Ureter (tissue), 1 donor: ENCODE data around the gene LY6G5B. TPM values are rescaled to one million over a fixed set of nuclear protein-coding genes. Genes with fewer than 3 reads are reported as not detected.
A peak's percentile ranks its signal among the peaks of the same experiment; 100 is the strongest.

ENCODE experiments used
- DNase-seq: peaks from one replicate; pipeline ENCODE4 v3.0.0-alpha.2; 2020; ENCODE audit warnings: low spot score
- total RNA-seq: library from RNA; stranded (reverse); gene quantifications from one replicate; pipeline ENCODE4 v1.2.4, GENCODE V29; 2023
- donor health status: DM: yes; HTN: yes; CAD: no.

The LY6G5B gene, protein sequence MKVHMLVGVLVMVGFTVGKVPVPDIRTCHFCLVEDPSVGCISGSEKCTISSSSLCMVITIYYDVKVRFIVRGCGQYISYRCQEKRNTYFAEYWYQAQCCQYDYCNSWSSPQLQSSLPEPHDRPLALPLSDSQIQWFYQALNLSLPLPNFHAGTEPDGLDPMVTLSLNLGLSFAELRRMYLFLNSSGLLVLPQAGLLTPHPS
- 20.6 TPM for total RNA-seq

DNA sequence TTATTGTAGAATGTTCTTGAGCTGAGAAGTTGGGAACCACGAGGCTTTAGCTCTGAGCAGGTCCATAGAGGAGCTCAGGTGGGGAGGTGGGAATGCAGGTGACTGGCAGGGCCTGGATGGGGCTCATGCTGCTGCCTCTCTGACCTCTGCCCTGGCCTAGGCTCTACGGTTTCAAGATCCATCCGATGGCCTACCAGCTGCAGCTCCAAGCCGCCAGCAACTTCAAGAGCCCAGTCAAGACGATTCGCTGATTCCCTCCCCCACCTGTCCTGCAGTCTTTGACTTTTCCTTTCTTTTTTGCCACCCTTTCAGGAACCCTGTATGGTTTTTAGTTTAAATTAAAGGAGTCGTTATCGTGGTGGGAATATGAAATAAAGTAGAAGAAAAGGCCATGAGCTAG lies at the start of gene LY6G5B:
Gene LY6G5B (plus strand): TSS at position 301 of the 400 bp plus-strand sequence. CDS start 975 bp downstream, outside the sequence.
- no peak for DNase-seq

DNA sequence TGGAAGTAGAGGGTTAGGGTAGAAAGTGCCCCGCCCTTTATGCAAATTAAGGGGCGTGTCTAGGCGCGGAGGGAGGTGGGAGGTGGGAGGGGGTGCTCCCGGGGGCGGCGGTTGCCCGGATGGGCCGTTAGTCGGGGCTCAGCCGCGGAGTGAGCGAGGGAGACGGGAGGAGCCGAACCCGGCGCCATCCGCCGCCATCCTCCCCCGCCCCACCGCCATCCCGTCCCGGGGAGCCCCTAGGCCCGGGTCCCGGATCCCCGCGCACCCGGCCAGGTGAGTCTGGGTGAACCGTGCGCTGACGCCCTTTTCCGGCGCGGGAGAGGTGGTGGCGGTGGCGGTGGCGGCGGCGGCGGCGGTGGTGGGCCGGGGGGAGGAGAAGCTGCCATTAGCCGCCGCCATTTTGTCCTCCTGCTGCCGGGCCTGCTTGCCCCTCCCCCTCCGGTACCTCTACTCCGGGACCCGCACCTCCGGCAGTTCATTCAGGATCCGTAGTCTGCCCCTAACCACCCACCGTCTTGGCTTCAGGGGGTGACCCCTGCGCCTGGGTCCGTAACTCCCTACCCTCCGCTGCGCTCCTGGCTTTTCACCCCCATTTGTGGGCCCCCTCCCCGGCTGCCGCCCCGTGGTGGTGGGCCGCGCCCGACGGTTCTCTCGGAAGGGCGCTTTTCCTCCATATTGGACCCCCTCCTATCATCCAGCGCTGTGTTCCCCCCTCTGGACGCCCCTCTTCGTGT lies 49.0 kb upstream of the LY6G5B start, which contains the start of gene PRRC2A:
Gene PRRC2A (plus strand): TSS at position 130 of the 734 bp plus-strand sequence. CDS start 2,075 bp downstream, outside the sequence.
- no peak for DNase-seq

GRCh38 chr6:31621320-31621939 lies 48.3 kb upstream of the LY6G5B start:
- no peak for DNase-seq

DNA sequence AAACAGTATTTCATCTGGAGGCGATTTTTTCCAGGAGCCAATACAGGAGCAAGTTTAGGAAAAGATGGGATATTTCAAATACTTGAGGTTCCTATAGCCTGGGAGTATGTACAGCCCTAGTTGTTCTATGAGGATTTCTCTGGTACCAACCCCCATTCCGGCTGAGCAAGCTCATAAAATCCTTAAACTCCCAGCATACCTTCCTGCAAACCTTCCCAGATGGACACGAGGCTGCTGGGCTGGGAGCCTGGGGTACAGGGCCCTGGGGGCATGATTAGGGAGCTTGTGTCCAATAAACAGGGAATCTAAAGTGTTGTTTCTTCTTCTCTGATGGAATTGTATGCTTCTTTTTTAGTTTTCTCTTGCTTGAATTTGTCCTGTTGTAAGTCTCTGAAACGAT lies 47.8 kb upstream of the LY6G5B start:
- no peak for DNase-seq

DNA sequence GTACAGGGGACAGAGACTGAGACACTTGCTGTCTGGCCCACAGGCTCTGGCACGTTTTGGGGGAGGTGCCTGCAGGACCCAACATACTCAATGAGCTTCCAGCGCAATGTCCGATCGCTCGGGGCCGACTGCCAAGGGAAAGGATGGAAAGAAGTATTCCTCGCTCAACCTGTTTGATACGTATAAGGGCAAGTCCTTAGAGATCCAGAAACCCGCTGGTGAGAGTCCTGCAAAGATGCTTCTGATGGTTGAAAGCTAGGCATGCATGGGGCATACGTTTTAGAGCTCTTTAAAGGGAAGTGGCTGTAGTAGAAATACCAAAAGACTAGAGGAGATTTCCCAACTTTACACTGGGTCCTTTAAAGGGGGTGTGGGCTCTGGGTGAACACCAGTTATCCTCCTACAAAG lies 47.1 kb upstream of the LY6G5B start:
- DNase-seq: peak; percentile 77

GRCh38 chr6:31624070-31624469 lies 45.7 kb upstream of the LY6G5B start:
- no peak for DNase-seq

DNA sequence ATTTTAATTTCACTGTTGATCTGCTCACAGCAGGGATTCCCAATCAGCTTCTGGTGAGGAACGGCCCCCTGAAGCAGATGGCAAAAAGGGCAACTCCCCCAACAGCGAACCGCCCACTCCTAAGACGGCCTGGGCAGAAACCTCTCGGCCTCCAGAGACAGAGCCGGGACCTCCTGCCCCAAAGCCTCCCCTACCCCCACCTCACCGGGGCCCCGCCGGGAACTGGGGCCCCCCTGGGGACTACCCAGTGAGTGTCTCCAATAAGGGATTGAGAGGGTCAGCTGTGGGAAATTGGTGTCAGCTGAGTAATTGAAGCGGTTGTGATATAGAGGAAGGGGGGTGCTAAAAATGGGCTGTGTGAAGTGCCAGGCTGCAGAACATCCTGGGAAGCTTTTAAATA lies 42.8 kb upstream of the LY6G5B start:
- DNase-seq: no peak

DNA sequence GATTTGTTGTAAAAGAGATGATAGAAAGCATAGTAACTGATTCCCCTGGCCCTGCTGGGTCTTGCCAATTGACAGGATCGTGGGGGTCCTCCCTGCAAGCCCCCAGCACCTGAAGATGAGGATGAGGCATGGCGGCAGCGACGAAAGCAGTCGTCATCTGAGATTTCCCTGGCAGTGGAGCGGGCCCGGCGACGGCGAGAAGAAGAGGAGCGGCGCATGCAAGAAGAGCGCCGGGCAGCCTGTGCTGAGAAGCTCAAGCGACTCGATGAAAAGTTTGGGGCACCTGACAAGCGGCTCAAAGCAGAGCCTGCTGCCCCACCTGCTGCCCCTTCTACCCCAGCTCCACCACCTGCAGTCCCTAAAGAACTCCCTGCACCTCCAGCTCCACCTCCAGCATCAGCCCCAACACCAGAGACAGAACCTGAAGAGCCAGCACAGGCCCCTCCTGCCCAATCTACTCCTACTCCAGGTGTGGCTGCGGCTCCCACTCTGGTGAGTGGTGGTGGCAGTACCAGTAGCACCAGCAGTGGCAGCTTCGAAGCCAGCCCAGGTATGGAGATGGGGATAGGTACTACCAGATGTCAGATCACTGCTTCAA lies 42.0 kb upstream of the LY6G5B start:
- DNase-seq: no peak

GRCh38 chr6:31629014-31629413 lies 40.8 kb upstream of the LY6G5B start:
- DNase-seq: no peak

DNA sequence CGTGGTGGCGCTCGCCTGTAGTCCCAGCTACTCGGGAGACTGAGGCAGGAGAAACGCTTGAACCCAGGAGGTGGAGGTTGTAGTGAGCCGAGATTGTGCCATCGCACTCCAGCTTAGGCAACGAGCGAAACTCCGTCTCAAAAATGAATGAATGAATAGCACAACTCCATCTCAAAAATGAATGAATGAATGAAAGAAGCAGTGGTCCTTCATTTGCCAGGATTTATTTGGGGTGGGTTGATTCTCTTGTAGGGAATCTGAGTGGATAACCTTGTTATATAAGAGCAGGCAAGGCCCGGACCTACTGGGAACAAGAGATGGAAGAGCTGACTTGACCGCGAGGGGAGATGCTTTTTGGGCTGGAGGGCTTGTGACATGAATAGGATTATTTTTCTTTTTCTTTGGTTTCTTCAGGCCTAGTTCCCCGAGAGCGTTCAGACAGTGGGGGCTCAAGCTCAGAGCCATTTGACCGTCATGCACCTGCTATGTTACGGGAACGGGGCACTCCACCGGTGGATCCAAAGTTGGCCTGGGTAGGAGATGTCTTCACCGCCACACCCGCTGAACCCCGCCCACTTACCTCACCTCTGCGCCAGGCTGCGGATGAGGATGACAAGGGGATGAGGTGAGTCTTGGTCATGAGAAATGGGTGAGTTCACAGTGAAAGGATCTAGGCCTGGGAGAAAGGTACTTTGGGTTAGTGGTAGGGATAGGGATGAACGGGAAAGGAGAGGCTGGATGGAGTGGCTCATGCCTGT lies 39.4 kb upstream of the LY6G5B start:
- no peak for DNase-seq

GRCh38 chr6:31631209-31631608 lies 38.6 kb upstream of the LY6G5B start:
- DNase-seq: no peak

GRCh38 chr6:31631681-31632278 lies 38.0 kb upstream of the LY6G5B start:
- DNase-seq: no peak

DNA sequence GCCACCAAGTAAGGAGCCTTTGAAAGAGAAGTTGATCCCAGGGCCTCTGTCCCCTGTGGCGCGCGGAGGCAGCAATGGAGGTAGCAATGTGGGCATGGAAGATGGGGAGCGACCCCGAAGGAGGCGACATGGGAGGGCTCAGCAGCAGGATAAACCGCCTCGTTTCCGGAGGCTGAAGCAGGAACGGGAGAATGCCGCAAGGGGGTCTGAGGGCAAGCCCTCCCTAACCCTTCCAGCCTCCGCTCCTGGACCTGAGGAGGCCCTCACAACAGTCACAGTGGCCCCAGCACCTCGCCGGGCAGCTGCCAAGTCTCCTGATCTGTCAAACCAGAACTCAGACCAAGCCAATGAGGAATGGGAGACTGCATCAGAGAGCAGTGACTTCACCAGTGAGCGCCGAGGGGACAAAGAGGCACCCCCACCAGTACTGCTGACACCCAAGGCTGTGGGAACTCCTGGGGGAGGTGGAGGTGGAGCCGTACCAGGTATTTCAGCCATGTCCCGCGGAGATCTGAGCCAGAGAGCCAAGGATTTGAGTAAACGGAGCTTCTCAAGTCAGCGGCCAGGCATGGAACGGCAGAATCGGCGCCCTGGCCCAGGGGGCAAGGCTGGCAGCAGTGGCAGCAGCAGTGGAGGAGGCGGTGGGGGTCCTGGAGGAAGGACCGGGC lies 37.4 kb upstream of the LY6G5B start:
- no peak for DNase-seq

GRCh38 chr6:31633447-31633846 lies 36.3 kb upstream of the LY6G5B start:
- no peak for DNase-seq

GRCh38 chr6:31634131-31634530 lies 35.6 kb upstream of the LY6G5B start:
- DNase-seq: no peak

- no peak for DNase-seq
Measured at GRCh38 chr6:31634969-31635575, 34.7 kb upstream of the LY6G5B start.

- no peak for DNase-seq
Measured at GRCh38 chr6:31636698-31637596, 32.8 kb upstream of the LY6G5B start.

DNA sequence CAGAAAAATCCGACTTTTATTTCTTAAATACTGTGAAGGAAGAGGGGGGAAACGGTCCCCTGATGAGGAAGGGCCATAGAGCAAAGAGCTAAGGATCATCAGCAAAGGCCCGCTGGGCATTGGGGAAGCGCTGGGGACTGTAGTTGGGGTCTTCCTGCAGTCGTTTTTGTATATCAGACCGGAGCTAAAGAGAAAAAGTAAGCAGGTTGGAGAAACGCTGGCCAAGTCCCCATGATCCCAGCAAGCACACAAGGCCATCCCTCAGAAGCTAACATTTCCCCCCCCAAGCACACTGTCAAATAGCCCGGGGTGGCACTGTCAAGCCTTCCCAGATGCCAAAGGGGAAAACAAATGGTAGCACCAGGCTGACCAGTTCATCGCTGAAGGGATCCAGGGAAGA lies 30.7 kb upstream of the LY6G5B start:
- DNase-seq: no peak

GRCh38 chr6:31639449-31639861 lies 30.3 kb upstream of the LY6G5B start:
- no peak for DNase-seq
